Panc1 (cell line): ENCODE data around the gene B4GALNT4.

ENCODE experiments used
- CTCF ChIP-seq: fragments of 450-650 bp; IDR thresholded peaks from 2 replicates; pipeline ENCODE4 v1.5.1; 2017; ENCODE audit warnings: mild to moderate bottlenecking
- REST ChIP-seq, 2 experiments: IDR thresholded peaks; 2 replicates each; pipeline ENCODE4 v1.6.1; 2011 to 2012; ENCODE audit warnings: low read depth in 2 of 2, control low read depth in 1 of 2, low read length in 1 of 2, mild to moderate bottlenecking in 1 of 2, moderate library complexity in 1 of 2; ENCODE audit not compliant: insufficient read depth in 1 of 2

- TF ChIP-seq CTCF (no peak), REST (IDR thresholded peaks at IDR 0.05; ENCODE audit: insufficient read depth in 1 of 2, low read depth in 2 of 2, low read length in 1 of 2) (no peak)
Observed at GRCh38 chr11:416051-416756, 46.9 kb downstream of the B4GALNT4 start.
